Measurements from ENCODE around the gene RITA1. TPM values are rescaled to one million over a fixed set of nuclear protein-coding genes. Genes with fewer than 3 reads are reported as not detected.

Gene RITA1
- total and polyA plus RNA-seq, 2 of the 4 experiments (the other 2 are of a cell fraction): 14.2 to 14.7 TPM

GRCh38 chr12:113230315-113231234 is 45.1 kb downstream of the RITA1 start:
- Histone ChIP-seq H4K8ac (ENCODE audit: low read depth in 2 of 2, low read length in 2 of 2) (peak overlapping the region; percentile 72 to 81), H2AK9ac (replicated peaks; ENCODE audit: low read depth, low read length, poor library complexity) (peak overlapping the region; percentile 44), H3K9me1 (ENCODE audit: insufficient read depth, low read length) (peaks cover 11% of the 10 kb centered on the region; the same call in 1 of the 2 replicates), H3K18ac (ENCODE audit: low read depth, low read length) (no peak overlapping the region), H3K27ac (ENCODE audit: insufficient read depth, low read length) (peak overlapping the region; percentile 30; the same call in 1 of the 2 replicates), H2BK20ac (ENCODE audit: low read depth, low read length) (peak overlapping the region; percentile 87), H3K36me3 (ENCODE audit: control insufficient read depth, insufficient read depth, low read length) (peaks cover 37% of the 10 kb centered on the region), H2AK5ac (ENCODE audit: low read depth, low read length) (peak overlapping the region; percentile 95), H4K5ac (ENCODE audit: low read depth, low read length) (no peak overlapping the region), H3K79me1 (ENCODE audit: low read depth in 1 of 2, low read length in 2 of 2) (no peaks in the 10 kb centered on the region), H3K14ac (replicated peaks; ENCODE audit: low read depth, low read length) (peak overlapping the region; percentile 83; the same call in 1 of the 2 replicates), H2BK120ac (ENCODE audit: low read depth, low read length) (peak overlapping the region; percentile 79), H4K20me1 (ENCODE audit: insufficient read depth, low read length) (no peaks in the 10 kb centered on the region), H2AFZ (replicated peaks; ENCODE audit: low read length, poor library complexity) (no peak overlapping the region), H3K9me3 (ENCODE audit: control insufficient read depth, insufficient read depth, low read length) (peaks cover 4% of the 10 kb centered on the region), H4K91ac (ENCODE audit: insufficient read depth, low read depth, low read length) (no peak overlapping the region), H3K4me2 (ENCODE audit: low read depth, low read length) (no peak overlapping the region), H3K4me1 (ENCODE audit: control insufficient read depth, insufficient read depth, low read length) (peaks cover 7% of the 10 kb centered on the region), H2BK15ac (ENCODE audit: low read depth, low read length) (peak overlapping the region; percentile 77; the same call in 2 of the 3 replicates), H3K56ac (ENCODE audit: extremely low read depth, insufficient read depth, low read length) (no peak overlapping the region), H3K27me3 (ENCODE audit: control insufficient read depth, insufficient read depth, low read length) (no peaks in the 10 kb centered on the region), H3K9ac (ENCODE audit: low read depth, low read length) (no peak overlapping the region), H3K4ac (ENCODE audit: low read depth, low read length) (peak overlapping the region; percentile 82), H3K23ac (ENCODE audit: low read depth, low read length) (0 out of 2 replicates have a peak overlapping the region, but pooled peaks have one; percentile 47), H2BK5ac (ENCODE audit: low read depth, low read length, poor library complexity, severe bottlenecking) (no peak overlapping the region), H3K4me3 (ENCODE audit: insufficient read depth, low read depth, low read length) (no peak overlapping the region)
- dilution Hi-C loops (cut with HindIII; ENCODE audit: low sequenced_read_pairs, unreplicated experiment): no loop called here
- no peak for ATAC-seq (ENCODE audit: low read depth)
- BruUV-seq (replicated peaks): no TSS peak
- no peak for DNase-seq
- POLR2A ChIA-PET (ENCODE audit: unreplicated experiment): no interaction called here
- in situ Hi-C loops (cut with MboI; ENCODE audit: low sequenced_read_pairs): no loop called here
- WGBS, 2 experiments (ENCODE audit: extremely low coverage in 2 of 2, insufficient read length in 1 of 2): 89% methylated on average over 5 of the region's 15 CpGs; no CpG with 5 or more reads in 1 of the 2 experiments
- intact Hi-C loops (cut with micrococcal nuclease): no loop called here
- CTCF ChIA-PET: no interaction called here
- no peak for TF ChIP-seq RFX5 (IDR thresholded peaks at IDR 0.05; ENCODE audit: low read depth, low read length)
- TF ChIP-seq CTCF (conservative IDR thresholded peaks at IDR 0.05; ENCODE audit: low read depth, low read length): no peak
- no peak for TF ChIP-seq CEBPB (IDR thresholded peaks at IDR 0.05; ENCODE audit: low read depth, low read length)
- no peak for TF ChIP-seq SMC3 (IDR thresholded peaks at IDR 0.05; ENCODE audit: low read depth, low read length)
- TF ChIP-seq ELK1 (IDR thresholded peaks at IDR 0.05; ENCODE audit: borderline replicate concordance, low read depth, low read length): no peak
- no peak for TF ChIP-seq MAZ (IDR thresholded peaks at IDR 0.05; ENCODE audit: borderline replicate concordance, low read depth, low read length)
- no peak for TF ChIP-seq FOS (IDR thresholded peaks at IDR 0.05; ENCODE audit: low read depth, low read length)
- TF ChIP-seq NFE2L2 (IDR thresholded peaks at IDR 0.05; ENCODE audit: low read depth, low read length): no peak
- TF ChIP-seq RCOR1 (IDR thresholded peaks at IDR 0.05; ENCODE audit: insufficient replicate concordance, low read length): no peak
- TF ChIP-seq MAFK (IDR thresholded peaks at IDR 0.05; ENCODE audit: low read depth, low read length): no peak
- TF ChIP-seq CHD1 (IDR thresholded peaks at IDR 0.05; ENCODE audit: low read depth, low read length): no peak
- TF ChIP-seq POLR2A (IDR thresholded peaks at IDR 0.05; ENCODE audit: low read depth, low read length): no peak
- no peak for TF ChIP-seq USF2 (IDR thresholded peaks at IDR 0.05; ENCODE audit: low read depth, low read length)
- TF ChIP-seq MXI1 (IDR thresholded peaks at IDR 0.05; ENCODE audit: borderline replicate concordance, low read depth, low read length): no peak

Data from IMR-90 (cell line).